GM23338 (cell line): ENCODE results near the gene PAPPA2. TPM values are rescaled to one million over a fixed set of nuclear protein-coding genes. Genes with fewer than 3 reads are reported as not detected.

Experiments used
- ATAC-seq: fragments of 200-7000 bp; cut with Tn5 transposase; 3 replicates; pipeline ENCODE4 v1.9.1; 2020
- DNase-seq: peaks from one replicate; pipeline ENCODE4 v3.0.0-alpha.2; 2015; ENCODE audit warnings: low spot score
- H2AFZ ChIP-seq: fragments of 200-600 bp; sonication (generic); 2 replicates; pipeline ENCODE4 v1.8.0; 2016; ENCODE audit warnings: antibody characterized with exemption, mild to moderate bottlenecking, moderate library complexity
- H3F3A ChIP-seq: fragments of 200-600 bp; sonication (generic); replicated peaks from 2 replicates; pipeline ENCODE4 v1.8.0; 2017; ENCODE audit warnings: antibody characterized with exemption, mixed run types, low read depth
- H3K27ac ChIP-seq: fragments of 200-600 bp; sonication (generic); 2 replicates; pipeline ENCODE4 v1.6.1; 2016; ENCODE audit warnings: low read depth
- H3K27me3 ChIP-seq: fragments of 200-600 bp; sonication (generic); 2 replicates; pipeline ENCODE4 v1.8.0; 2016; ENCODE audit warnings: mild to moderate bottlenecking, mixed run types, moderate library complexity; ENCODE audit not compliant: insufficient read depth
- H3K36me3 ChIP-seq: fragments of 200-600 bp; sonication (generic); 2 replicates; pipeline ENCODE4 v1.8.0; 2016; ENCODE audit warnings: mild to moderate bottlenecking; ENCODE audit not compliant: insufficient read depth
- H3K4me1 ChIP-seq: fragments of 200-600 bp; sonication (generic); 2 replicates; pipeline ENCODE4 v1.8.0; 2016; ENCODE audit warnings: mild to moderate bottlenecking, moderate library complexity; ENCODE audit not compliant: insufficient read depth
- H3K4me2 ChIP-seq: fragments of 200-600 bp; sonication (generic); 2 replicates; pipeline ENCODE4 v1.7.1; 2017; ENCODE audit warnings: mixed run types
- H3K4me3 ChIP-seq: fragments of 200-600 bp; sonication (generic); 2 replicates; pipeline ENCODE4 v1.6.1; 2016; ENCODE audit warnings: mixed run types
- H3K79me2 ChIP-seq: fragments of 200-600 bp; sonication (generic); replicated peaks from 2 replicates; pipeline ENCODE4 v1.8.0; 2017; ENCODE audit warnings: mild to moderate bottlenecking; ENCODE audit not compliant: insufficient read depth
- H3K9me2 ChIP-seq: fragments of 200-600 bp; sonication (generic); 2 replicates; pipeline ENCODE4 v1.8.0; 2017; ENCODE audit not compliant: insufficient read depth
- H4K20me1 ChIP-seq: fragments of 200-600 bp; sonication (generic); replicated peaks from 2 replicates; pipeline ENCODE4 v1.8.0; 2017; ENCODE audit warnings: mild to moderate bottlenecking; ENCODE audit not compliant: insufficient read depth
- H3K27ac Mint-ChIP-seq: 2 replicates; pipeline ENCODE4 v1.8.0; 2020; ENCODE audit warnings: inconsistent platforms, mild to moderate bottlenecking, moderate library complexity, mixed read lengths
- H3K27me3 Mint-ChIP-seq: 3 replicates; pipeline ENCODE4 v1.8.0; 2022; ENCODE audit warnings: low read depth, mild to moderate bottlenecking, moderate library complexity, mixed read lengths, inconsistent platforms; ENCODE audit not compliant: insufficient read depth, poor library complexity
- H3K36me3 Mint-ChIP-seq: 3 replicates; pipeline ENCODE4 v1.8.0; 2021; ENCODE audit warnings: low read depth, mild to moderate bottlenecking, inconsistent platforms, moderate library complexity, mixed read lengths
- H3K4me1 Mint-ChIP-seq: 3 replicates; pipeline ENCODE4 v1.8.0; 2020; ENCODE audit warnings: mild to moderate bottlenecking, inconsistent platforms, mixed read lengths
- H3K4me3 Mint-ChIP-seq: 3 replicates; pipeline ENCODE4 v1.8.0; 2021; ENCODE audit warnings: moderate library complexity, mild to moderate bottlenecking, inconsistent platforms, mixed read lengths
- H3K9me3 Mint-ChIP-seq: 3 replicates; pipeline ENCODE4 v1.8.0; 2020; ENCODE audit warnings: moderate library complexity, mild to moderate bottlenecking, inconsistent platforms, mixed read lengths
- CREB1 ChIP-seq: fragments of 250-450 bp; sonication (Bioruptor Pico); IDR thresholded peaks from 2 replicates; pipeline ENCODE4 v1.5.0; 2020; ENCODE audit warnings: low read depth, mild to moderate bottlenecking, moderate library complexity
- JUNB ChIP-seq: IDR thresholded peaks from one replicate; pipeline ENCODE4 v1.6.1; 2016; ENCODE audit warnings: antibody characterized with exemption; ENCODE audit not compliant: unreplicated experiment
- STAT1 ChIP-seq: IDR thresholded peaks from one replicate; pipeline ENCODE4 v1.6.1; 2016; ENCODE audit warnings: antibody characterized with exemption; ENCODE audit not compliant: unreplicated experiment
- ZNF114 ChIP-seq: fragments of 250-450 bp; sonication (Bioruptor Pico); IDR thresholded peaks from 2 replicates; pipeline ENCODE4 v1.5.0; 2020; ENCODE audit warnings: mild to moderate bottlenecking, moderate library complexity
- ZNF331 ChIP-seq: fragments of 250-450 bp; sonication (Bioruptor Pico); IDR thresholded peaks from 2 replicates; pipeline ENCODE4 v1.5.0; 2020; ENCODE audit warnings: low read depth, mild to moderate bottlenecking, moderate library complexity
- polyA plus RNA-seq: library from polyadenylated mRNA; unstranded; fragments of >200 nt; fragmentation: Nextera tagmentation; extraction: Ambion mirVana; gene quantifications from 2 replicates; pipeline ENCODE4 v1.2.1, GENCODE V29; 2016
- total RNA-seq: library from RNA; depleted of rRNA; stranded (reverse); fragments of >200 nt; shearing (Covaris generic); gene quantifications from 2 replicates; pipeline ENCODE4 v1.2.3, GENCODE V29; 2014
- TF ChIP-seq, protein P1 (sequence below): IDR thresholded peaks from 2 replicates; pipeline ENCODE4 v1.6.1; 2016; ENCODE audit warnings: antibody characterized with exemption
- TF ChIP-seq, protein P2 (sequence below), 2 experiments: fragments of 200-600 bp in 1 of 2; sonication (generic) in 1 of 2; conservative IDR thresholded peaks; 2 replicates each; pipeline versions ENCODE4 v1.5.1 to v1.6.1; 2016 to 2017; ENCODE audit warnings: antibody characterized with exemption in 2 of 2, low read depth in 2 of 2, mild to moderate bottlenecking in 2 of 2, moderate library complexity in 1 of 2
- TF ChIP-seq, protein P3 (sequence below): fragments of 250-450 bp; sonication (Bioruptor Pico); IDR thresholded peaks from 2 replicates; pipeline ENCODE4 v1.5.0; 2020; ENCODE audit warnings: mild to moderate bottlenecking, moderate library complexity

Gene PAPPA2
- total and polyA plus RNA-seq, 2 experiments from 2014 or later, result 1.4 to 1.7 TPM

DNA sequence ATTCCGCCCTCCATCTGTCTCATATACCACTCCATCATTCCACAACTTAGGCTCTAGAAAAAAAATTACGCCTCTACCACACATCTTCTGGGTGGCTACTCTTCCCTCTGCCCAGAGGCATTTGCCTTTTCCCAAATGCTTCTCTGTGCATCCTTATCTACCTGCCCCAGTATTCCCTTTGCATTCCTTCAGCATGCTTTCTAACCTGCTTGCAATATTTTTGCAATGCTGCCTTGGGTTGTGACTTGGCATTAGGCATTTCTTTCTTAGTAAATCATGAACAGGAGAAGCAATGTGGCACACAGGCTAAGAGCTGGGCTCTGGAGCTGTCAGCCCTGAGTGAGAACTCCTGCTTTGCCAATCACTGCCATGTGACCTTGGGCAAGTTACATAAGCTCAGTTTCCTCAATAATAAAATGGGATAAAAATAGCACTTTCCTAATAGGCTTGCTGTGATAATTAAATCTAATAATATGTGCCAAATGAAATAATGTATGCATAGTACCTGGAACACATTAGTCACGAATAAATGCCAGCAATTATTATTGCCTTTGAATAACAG is 425.6 kb downstream of the PAPPA2 start:
- Histone ChIP-seq H3K4me2 (no peak overlapping the region), H3K36me3 (no peaks in the 10 kb centered on the region), H2AFZ (no peak overlapping the region), H3F3A (no peaks in the 10 kb centered on the region), H3K4me1 (no peaks in the 10 kb centered on the region), H4K20me1 (no peaks in the 10 kb centered on the region), H3K79me2 (no peaks in the 10 kb centered on the region), H3K4me3 (no peak overlapping the region), H3K27me3 (no peaks in the 10 kb centered on the region), H3K27ac (no peak overlapping the region), H3K9me2 (0 out of 2 replicates have a peak, but pooled peaks cover 6% of the 10 kb centered on the region)
- Mint-ChIP-seq H3K27ac (no peak overlapping the region), H3K4me1 (no peaks in the 10 kb centered on the region), H3K27me3 (no peaks in the 10 kb centered on the region), H3K36me3 (no peaks in the 10 kb centered on the region), H3K9me3 (no peaks in the 10 kb centered on the region), H3K4me3 (no peak overlapping the region)
- ATAC-seq (no peak), DNase-seq (no peak)
- no peak for TF ChIP-seq ZNF331 (CRISPR knock-in tag)
- no peak for TF ChIP-seq CREB1 (CRISPR knock-in tag)
- TF ChIP-seq, protein P1, sequence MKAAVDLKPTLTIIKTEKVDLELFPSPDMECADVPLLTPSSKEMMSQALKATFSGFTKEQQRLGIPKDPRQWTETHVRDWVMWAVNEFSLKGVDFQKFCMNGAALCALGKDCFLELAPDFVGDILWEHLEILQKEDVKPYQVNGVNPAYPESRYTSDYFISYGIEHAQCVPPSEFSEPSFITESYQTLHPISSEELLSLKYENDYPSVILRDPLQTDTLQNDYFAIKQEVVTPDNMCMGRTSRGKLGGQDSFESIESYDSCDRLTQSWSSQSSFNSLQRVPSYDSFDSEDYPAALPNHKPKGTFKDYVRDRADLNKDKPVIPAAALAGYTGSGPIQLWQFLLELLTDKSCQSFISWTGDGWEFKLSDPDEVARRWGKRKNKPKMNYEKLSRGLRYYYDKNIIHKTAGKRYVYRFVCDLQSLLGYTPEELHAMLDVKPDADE, result no peak
- no peak for TF ChIP-seq ZNF114
- TF ChIP-seq JUNB, result no peak
- no peak for TF ChIP-seq STAT1
- TF ChIP-seq, protein P2, sequence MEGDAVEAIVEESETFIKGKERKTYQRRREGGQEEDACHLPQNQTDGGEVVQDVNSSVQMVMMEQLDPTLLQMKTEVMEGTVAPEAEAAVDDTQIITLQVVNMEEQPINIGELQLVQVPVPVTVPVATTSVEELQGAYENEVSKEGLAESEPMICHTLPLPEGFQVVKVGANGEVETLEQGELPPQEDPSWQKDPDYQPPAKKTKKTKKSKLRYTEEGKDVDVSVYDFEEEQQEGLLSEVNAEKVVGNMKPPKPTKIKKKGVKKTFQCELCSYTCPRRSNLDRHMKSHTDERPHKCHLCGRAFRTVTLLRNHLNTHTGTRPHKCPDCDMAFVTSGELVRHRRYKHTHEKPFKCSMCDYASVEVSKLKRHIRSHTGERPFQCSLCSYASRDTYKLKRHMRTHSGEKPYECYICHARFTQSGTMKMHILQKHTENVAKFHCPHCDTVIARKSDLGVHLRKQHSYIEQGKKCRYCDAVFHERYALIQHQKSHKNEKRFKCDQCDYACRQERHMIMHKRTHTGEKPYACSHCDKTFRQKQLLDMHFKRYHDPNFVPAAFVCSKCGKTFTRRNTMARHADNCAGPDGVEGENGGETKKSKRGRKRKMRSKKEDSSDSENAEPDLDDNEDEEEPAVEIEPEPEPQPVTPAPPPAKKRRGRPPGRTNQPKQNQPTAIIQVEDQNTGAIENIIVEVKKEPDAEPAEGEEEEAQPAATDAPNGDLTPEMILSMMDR (conservative IDR thresholded peaks at IDR 0.05; ENCODE audit: low read depth in 2 of 2), result no peak
- TF ChIP-seq, protein P3, sequence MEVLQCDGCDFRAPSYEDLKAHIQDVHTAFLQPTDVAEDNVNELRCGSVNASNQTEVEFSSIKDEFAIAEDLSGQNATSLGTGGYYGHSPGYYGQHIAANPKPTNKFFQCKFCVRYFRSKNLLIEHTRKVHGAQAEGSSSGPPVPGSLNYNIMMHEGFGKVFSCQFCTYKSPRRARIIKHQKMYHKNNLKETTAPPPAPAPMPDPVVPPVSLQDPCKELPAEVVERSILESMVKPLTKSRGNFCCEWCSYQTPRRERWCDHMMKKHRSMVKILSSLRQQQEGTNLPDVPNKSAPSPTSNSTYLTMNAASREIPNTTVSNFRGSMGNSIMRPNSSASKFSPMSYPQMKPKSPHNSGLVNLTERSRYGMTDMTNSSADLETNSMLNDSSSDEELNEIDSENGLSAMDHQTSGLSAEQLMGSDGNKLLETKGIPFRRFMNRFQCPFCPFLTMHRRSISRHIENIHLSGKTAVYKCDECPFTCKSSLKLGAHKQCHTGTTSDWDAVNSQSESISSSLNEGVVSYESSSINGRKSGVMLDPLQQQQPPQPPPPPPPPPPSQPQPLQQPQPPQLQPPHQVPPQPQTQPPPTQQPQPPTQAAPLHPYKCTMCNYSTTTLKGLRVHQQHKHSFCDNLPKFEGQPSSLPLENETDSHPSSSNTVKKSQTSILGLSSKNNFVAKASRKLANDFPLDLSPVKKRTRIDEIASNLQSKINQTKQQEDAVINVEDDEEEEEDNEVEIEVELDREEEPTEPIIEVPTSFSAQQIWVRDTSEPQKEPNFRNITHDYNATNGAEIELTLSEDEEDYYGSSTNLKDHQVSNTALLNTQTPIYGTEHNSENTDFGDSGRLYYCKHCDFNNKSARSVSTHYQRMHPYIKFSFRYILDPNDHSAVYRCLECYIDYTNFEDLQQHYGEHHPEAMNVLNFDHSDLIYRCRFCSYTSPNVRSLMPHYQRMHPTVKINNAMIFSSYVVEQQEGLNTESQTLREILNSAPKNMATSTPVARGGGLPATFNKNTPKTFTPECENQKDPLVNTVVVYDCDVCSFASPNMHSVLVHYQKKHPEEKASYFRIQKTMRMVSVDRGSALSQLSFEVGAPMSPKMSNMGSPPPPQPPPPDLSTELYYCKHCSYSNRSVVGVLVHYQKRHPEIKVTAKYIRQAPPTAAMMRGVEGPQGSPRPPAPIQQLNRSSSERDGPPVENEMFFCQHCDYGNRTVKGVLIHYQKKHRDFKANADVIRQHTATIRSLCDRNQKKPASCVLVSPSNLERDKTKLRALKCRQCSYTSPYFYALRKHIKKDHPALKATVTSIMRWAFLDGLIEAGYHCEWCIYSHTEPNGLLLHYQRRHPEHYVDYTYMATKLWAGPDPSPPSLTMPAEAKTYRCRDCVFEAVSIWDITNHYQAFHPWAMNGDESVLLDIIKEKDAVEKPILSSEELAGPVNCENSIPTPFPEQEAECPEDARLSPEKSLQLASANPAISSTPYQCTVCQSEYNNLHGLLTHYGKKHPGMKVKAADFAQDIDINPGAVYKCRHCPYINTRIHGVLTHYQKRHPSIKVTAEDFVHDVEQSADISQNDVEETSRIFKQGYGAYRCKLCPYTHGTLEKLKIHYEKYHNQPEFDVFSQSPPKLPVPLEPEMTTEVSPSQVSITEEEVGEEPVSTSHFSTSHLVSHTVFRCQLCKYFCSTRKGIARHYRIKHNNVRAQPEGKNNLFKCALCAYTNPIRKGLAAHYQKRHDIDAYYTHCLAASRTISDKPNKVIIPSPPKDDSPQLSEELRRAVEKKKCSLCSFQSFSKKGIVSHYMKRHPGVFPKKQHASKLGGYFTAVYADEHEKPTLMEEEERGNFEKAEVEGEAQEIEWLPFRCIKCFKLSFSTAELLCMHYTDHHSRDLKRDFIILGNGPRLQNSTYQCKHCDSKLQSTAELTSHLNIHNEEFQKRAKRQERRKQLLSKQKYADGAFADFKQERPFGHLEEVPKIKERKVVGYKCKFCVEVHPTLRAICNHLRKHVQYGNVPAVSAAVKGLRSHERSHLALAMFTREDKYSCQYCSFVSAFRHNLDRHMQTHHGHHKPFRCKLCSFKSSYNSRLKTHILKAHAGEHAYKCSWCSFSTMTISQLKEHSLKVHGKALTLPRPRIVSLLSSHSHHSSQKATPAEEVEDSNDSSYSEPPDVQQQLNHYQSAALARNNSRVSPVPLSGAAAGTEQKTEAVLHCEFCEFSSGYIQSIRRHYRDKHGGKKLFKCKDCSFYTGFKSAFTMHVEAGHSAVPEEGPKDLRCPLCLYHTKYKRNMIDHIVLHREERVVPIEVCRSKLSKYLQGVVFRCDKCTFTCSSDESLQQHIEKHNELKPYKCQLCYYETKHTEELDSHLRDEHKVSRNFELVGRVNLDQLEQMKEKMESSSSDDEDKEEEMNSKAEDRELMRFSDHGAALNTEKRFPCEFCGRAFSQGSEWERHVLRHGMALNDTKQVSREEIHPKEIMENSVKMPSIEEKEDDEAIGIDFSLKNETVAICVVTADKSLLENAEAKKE, result no peak
